GM19463 (cell line): Measurements from ENCODE around the gene HOXA9.

ENCODE experiments used
- ATAC-seq: cut with Tn5 transposase; IDR thresholded peaks from one replicate; pipeline ENCODE4 v1.9.1; 2021; ENCODE audit warnings: mild to moderate bottlenecking, moderate library complexity; ENCODE audit not compliant: unreplicated experiment

Gene HOXA9

DNA sequence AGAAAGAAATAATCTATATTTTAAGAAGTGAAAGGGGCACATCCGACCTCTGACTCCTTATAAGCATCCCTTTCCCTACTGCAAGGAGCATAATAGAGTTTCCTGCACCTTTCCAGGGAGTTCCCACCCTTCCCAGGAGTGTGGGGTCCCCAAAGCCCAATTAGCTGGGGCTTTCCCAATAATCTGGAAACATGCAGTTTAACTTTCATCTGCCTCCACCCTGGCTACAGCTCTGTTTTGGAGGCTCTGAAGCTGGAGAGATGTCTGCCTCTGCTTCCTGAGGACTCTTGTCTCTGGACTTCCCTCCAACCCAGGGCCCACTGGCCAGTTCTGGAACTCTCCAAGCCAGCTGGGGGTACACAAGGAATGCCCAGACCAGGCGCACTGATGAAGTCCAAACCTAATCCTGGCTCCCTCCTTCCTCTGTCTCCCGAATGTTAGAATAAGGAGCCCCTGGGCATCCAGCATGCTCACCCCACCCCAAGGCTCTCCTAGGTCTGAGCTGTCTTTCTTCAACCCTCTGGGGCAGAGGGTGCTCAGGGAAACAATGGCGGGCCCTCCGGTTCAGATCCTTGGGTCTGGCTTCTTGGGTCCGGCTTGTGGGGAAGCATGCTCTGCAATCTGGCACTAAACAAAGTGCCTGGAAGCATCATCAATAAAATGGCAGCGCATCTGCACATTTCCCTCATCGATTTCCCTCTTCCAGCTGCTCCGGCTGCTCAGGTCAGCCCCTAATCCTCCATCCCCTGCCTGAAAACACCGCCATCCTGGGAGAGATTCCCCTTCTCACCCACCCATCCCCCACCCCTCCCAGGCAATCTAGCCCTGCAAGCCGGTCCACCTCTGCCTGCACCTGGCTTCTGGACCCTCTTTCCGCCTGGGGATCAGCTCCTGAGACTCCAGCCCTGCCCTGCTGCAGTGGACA is 48.1 kb downstream of the HOXA9 start:
- no peak for ATAC-seq

DNA sequence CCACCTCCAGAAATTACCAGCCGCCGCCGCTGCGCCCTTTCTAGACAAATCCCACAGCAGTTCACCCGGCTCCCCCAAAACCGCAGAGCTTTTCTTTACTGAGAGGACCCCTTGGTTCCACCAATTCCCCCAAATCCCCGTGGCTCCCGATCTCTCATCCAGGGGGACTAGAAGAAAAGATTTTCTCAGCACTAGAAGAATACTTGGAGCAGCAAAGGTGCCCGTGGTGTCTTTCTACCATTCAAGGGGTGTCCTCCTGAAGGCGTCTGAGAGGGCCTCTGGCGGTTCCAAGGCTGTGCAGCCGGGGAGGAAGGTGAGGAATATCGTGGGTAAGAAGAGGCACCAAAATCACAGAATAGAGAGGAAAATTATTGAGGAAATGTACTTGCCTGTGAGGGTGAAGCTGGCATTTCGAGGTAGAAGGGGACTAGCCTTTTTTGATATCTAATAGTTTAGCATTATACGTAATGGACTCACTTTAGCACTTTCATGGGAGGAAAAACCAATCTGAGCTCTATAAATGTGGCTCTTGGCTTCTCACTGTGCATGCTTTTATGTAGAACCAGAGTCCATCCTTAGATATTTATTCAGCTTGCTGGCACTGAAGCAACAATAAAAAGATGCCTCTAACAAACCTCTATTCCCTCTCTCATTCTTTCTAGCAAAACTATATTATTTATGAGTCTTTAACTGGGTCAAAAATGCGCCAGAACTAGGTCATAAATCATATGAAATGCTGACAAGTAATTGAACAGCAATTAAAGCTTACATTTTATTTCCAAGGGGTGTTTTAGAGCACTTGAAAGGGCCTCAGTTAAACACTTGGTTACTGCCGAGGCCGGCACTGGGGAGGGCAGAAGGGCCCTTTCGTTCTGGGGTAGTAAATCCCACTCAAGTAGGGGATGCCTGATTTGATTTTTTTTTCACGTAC is 49.0 kb downstream of the HOXA9 start:
- no peak for ATAC-seq

GRCh38 chr7:27115221-27116026 is 49.9 kb downstream of the HOXA9 start:
- ATAC-seq, result no peak

DNA sequence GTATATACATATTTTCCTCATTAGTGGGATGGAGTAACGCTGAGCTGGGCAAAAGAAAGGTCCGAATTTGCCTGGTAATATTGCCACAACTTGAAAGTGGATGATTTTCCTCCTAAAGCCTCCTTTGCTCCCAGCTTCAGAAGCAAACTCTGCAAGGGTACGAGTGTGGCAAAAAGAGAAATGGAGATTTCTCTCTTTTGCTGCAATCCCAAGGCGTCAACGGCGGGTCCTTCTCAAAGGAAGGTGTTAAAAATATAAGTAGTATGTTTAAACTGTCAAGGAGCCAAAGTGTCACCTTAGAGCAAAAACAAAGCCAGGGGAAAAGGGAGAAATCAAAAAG is 50.5 kb downstream of the HOXA9 start:
- no peak for ATAC-seq

- ATAC-seq, result no peak
Observed at GRCh38 chr7:27113991-27114769, 51.2 kb downstream of the HOXA9 start.

GRCh38 chr7:27112955-27113949 is 52.1 kb downstream of the HOXA9 start:
- ATAC-seq, result no peak
